Ishikawa (cell line): ENCODE data around the gene ADGRE1.

ENCODE experiments used
- CEBPB ChIP-seq: IDR thresholded peaks from 2 replicates; pipeline ENCODE4 v1.6.1; 2012
- CREB1 ChIP-seq: IDR thresholded peaks from 2 replicates; pipeline ENCODE4 v1.6.1; 2012; ENCODE audit warnings: low read depth
- EGR1 ChIP-seq: IDR thresholded peaks from 2 replicates; pipeline ENCODE4 v1.6.1; 2012
- EP300 ChIP-seq: IDR thresholded peaks from 2 replicates; pipeline ENCODE4 v1.6.1; 2012; ENCODE audit warnings: borderline replicate concordance
- FOXM1 ChIP-seq: IDR thresholded peaks from 2 replicates; pipeline ENCODE4 v1.6.1; 2012; ENCODE audit warnings: low read depth, borderline replicate concordance
- NFIC ChIP-seq: IDR thresholded peaks from 2 replicates; pipeline ENCODE4 v1.6.1; 2012
- RAD21 ChIP-seq: IDR thresholded peaks from 2 replicates; pipeline ENCODE4 v1.6.1; 2012; ENCODE audit warnings: low read depth
- REST ChIP-seq: IDR thresholded peaks from 2 replicates; pipeline ENCODE4 v1.6.1; 2012; ENCODE audit warnings: low read depth, mild to moderate bottlenecking
- TAF1 ChIP-seq: IDR thresholded peaks from 2 replicates; pipeline ENCODE4 v1.6.1; 2012; ENCODE audit warnings: low read depth, mild to moderate bottlenecking
- TCF12 ChIP-seq: IDR thresholded peaks from 2 replicates; pipeline ENCODE4 v1.6.1; 2012; ENCODE audit warnings: low read depth
- TEAD4 ChIP-seq: IDR thresholded peaks from 2 replicates; pipeline ENCODE4 v1.6.1; 2012
- YY1 ChIP-seq: IDR thresholded peaks from 2 replicates; pipeline ENCODE4 v1.6.1; 2012; ENCODE audit warnings: low read depth
- ZBTB7A ChIP-seq: IDR thresholded peaks from 2 replicates; pipeline ENCODE4 v1.6.1; 2012; ENCODE audit warnings: low read depth
- TF ChIP-seq, protein P1 (sequence below): IDR thresholded peaks from 2 replicates; pipeline ENCODE4 v1.6.1; 2012
- TF ChIP-seq, protein P2 (sequence below): IDR thresholded peaks from 2 replicates; pipeline ENCODE4 v1.6.1; 2012

ADGRE1 gene

GRCh38 chr19:6970443-6970842, 83.1 kb downstream of the ADGRE1 start:
- TF ChIP-seq, protein P1, sequence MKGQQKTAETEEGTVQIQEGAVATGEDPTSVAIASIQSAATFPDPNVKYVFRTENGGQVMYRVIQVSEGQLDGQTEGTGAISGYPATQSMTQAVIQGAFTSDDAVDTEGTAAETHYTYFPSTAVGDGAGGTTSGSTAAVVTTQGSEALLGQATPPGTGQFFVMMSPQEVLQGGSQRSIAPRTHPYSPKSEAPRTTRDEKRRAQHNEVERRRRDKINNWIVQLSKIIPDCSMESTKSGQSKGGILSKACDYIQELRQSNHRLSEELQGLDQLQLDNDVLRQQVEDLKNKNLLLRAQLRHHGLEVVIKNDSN, result peak; percentile 82
- TF ChIP-seq, protein P2, sequence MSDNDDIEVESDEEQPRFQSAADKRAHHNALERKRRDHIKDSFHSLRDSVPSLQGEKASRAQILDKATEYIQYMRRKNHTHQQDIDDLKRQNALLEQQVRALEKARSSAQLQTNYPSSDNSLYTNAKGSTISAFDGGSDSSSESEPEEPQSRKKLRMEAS, result 0 out of 2 replicates have a peak, but pooled peaks have one; percentile 44
- TF ChIP-seq FOXM1 (no peak), NFIC (no peak), YY1 (no peak)

DNA sequence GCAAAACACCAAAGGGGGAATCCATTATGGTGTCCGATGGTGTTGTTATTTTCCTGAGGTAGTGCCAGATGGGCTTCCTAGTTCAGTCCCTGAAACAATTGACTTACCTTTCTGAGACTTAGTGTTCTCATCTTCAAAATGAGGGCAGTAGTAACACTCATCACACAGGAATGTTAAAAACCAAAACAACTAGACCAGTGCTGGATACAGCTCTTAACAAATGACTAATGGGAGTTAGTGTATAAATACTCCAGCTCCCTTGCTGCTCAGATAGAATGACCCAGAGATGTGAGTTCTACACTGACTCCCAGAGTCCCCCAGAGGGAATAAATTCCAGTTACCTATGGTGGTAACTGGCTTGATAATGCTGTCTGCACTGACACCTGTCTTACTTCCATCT, 84.0 kb downstream of the ADGRE1 start:
- TF ChIP-seq FOXM1, result no peak
- TF ChIP-seq YY1, result no peak
- TF ChIP-seq, protein P1, result no peak
- no peak for TF ChIP-seq EGR1
- TF ChIP-seq REST, result no peak
- TF ChIP-seq ZBTB7A, result no peak
- TF ChIP-seq RAD21, result no peak
- no peak for TF ChIP-seq CEBPB
- TF ChIP-seq NFIC, result no peak
- no peak for TF ChIP-seq TEAD4
- no peak for TF ChIP-seq TAF1
- TF ChIP-seq, protein P2, result no peak
- no peak for TF ChIP-seq CREB1
- no peak for TF ChIP-seq TCF12

DNA sequence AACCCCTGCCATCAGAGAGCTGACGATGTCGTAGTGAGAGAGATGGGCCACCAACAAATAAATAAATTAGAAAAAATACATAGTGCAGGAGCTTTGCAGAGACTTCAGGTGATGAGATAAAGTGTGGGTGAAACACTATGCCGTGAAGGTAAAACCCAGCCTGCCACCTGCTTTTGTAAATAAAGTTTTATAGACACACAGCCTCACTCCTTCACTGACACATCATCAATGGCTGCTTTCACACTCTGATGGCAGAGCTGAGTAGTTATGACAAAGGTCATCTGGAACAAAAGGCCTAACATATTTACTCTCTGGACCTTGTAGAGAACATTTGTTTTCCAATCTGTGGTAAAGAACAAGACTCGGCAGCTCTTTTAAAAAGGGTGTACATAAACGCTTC, 88.8 kb downstream of the ADGRE1 start:
- TF ChIP-seq NFIC, result no peak
- TF ChIP-seq FOXM1, result no peak
- TF ChIP-seq RAD21, result no peak
- no peak for TF ChIP-seq ZBTB7A

- TF ChIP-seq, protein P2, result no peak
- TF ChIP-seq, protein P1, result no peak
- TF ChIP-seq REST (no peak), TAF1 (no peak), EGR1 (no peak), YY1 (no peak)
These were observed 92.0 kb downstream of the ADGRE1 start for GRCh38 chr19:6979399-6979798.

DNA sequence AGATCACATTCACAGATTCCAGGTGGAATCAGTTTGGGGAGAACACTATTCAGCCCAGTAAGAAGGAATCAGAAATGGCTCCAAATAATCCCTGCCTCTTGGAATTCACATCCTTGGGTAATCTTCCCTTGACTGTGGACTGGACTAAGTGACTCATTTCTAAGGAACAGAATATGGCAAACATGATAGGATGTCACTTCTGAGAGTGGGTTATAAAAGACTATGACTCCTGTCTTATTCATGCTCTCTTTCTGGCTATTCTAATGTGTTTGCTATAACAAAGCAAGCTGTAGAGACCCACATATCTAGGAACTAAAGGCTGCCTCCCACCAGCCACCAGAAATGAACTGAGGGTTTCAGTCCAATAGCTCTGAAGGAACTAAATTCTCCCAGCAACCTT, 96.1 kb downstream of the ADGRE1 start:
- TF ChIP-seq TAF1 (no peak), CEBPB (no peak), EP300 (no peak), TEAD4 (no peak), EGR1 (no peak), RAD21 (no peak), CREB1 (no peak), ZBTB7A (no peak), FOXM1 (no peak), NFIC (no peak), YY1 (no peak), REST (no peak), TCF12 (no peak)
- TF ChIP-seq, protein P1, result no peak
- TF ChIP-seq, protein P2, result no peak
